HepG2 (cell line): Measurements from ENCODE around the gene PEX10. TPM values are rescaled to one million over a fixed set of nuclear protein-coding genes. Genes with fewer than 3 reads are reported as not detected.

Source experiments
- AGO2 ChIP-seq: fragments of 200-400 bp; formaldehyde crosslinking; optimal IDR thresholded peaks from 2 replicates; pipeline ENCODE3; 2017; ENCODE audit warnings: mild to moderate bottlenecking, low read depth, low read length, moderate library complexity
- HCFC1 ChIP-seq: fragments of 150-350 bp; IDR thresholded peaks from 2 replicates; pipeline ENCODE4 v1.6.1; 2014; ENCODE audit warnings: low read depth, low read length
- HNRNPLL ChIP-seq: fragments of 200-400 bp; formaldehyde crosslinking; IDR thresholded peaks from 2 replicates; pipeline ENCODE4 v1.6.1; 2017; ENCODE audit warnings: mild to moderate bottlenecking, low read depth, low read length; ENCODE audit not compliant: poor library complexity, severe bottlenecking
- HOXA3 ChIP-seq: sonication (generic); formaldehyde crosslinking; IDR thresholded peaks from 2 replicates; pipeline ENCODE4 v1.5.0; 2020; ENCODE audit warnings: missing genetic modification reagents
- IRF2 ChIP-seq: IDR thresholded peaks from 2 replicates; pipeline ENCODE4 v1.6.1; 2018; ENCODE audit warnings: missing genetic modification reagents, missing compliant biosample characterization
- MATR3 ChIP-seq: sonication (generic); formaldehyde crosslinking; IDR thresholded peaks from 2 replicates; pipeline ENCODE4 v1.4.0; 2020; ENCODE audit warnings: missing genetic modification reagents
- MXI1 ChIP-seq: IDR thresholded peaks from 3 replicates; pipeline ENCODE4 v1.6.1; 2012; ENCODE audit warnings: low read depth, low read length, inconsistent platforms, borderline replicate concordance
- MYC ChIP-seq: sonication (generic); formaldehyde crosslinking; IDR thresholded peaks from 2 replicates; pipeline ENCODE4 v1.9.0; 2021; ENCODE audit warnings: missing genetic modification reagents, borderline replicate concordance
- PHF20 ChIP-seq: sonication (generic); formaldehyde crosslinking; IDR thresholded peaks from 2 replicates; pipeline ENCODE4 v1.5.0; 2020; ENCODE audit warnings: mild to moderate bottlenecking, missing genetic modification reagents
- PITX1 ChIP-seq: sonication (generic); formaldehyde crosslinking; IDR thresholded peaks from 2 replicates; pipeline ENCODE4 v1.5.1; 2020; ENCODE audit warnings: mild to moderate bottlenecking, missing genetic modification reagents
- REL ChIP-seq: sonication (generic); formaldehyde crosslinking; conservative IDR thresholded peaks from 2 replicates; pipeline ENCODE4 v1.8.0; 2022; ENCODE audit warnings: mild to moderate bottlenecking, missing genetic modification reagents, moderate library complexity
- SAP130 ChIP-seq: IDR thresholded peaks from 2 replicates; pipeline ENCODE4 v1.6.1; 2016; ENCODE audit warnings: low read depth
- SNRNP70 ChIP-seq: fragments of 200-400 bp; formaldehyde crosslinking; IDR thresholded peaks from 2 replicates; pipeline ENCODE4 v1.6.1; 2017; ENCODE audit warnings: mild to moderate bottlenecking, low read depth, low read length, moderate library complexity
- THAP11 ChIP-seq: IDR thresholded peaks from 2 replicates; pipeline ENCODE4 v1.6.1; 2016; ENCODE audit warnings: missing biosample characterization, missing genetic modification reagents
- USF2 ChIP-seq, 2 experiments: sonication (generic) in 1 of 2; formaldehyde crosslinking in 1 of 2; IDR thresholded peaks; 2 replicates each; pipeline versions ENCODE4 v1.5.1 to v1.6.1; 2011 to 2020; ENCODE audit warnings: borderline replicate concordance in 1 of 2, low read depth in 1 of 2, low read length in 1 of 2, mild to moderate bottlenecking in 1 of 2, missing genetic modification reagents in 1 of 2, moderate library complexity in 1 of 2
- YEATS2 ChIP-seq: sonication (generic); formaldehyde crosslinking; IDR thresholded peaks from 2 replicates; pipeline ENCODE4 v1.4.0; 2020; ENCODE audit warnings: missing genetic modification reagents, borderline replicate concordance
- YY1 ChIP-seq: IDR thresholded peaks from 2 replicates; pipeline ENCODE4 v1.6.1; 2011; ENCODE audit warnings: low read length, low read depth, moderate library complexity, mild to moderate bottlenecking; ENCODE audit not compliant: insufficient read depth, insufficient replicate concordance
- ZBTB7B ChIP-seq: sonication (generic); formaldehyde crosslinking; IDR thresholded peaks from 2 replicates; pipeline ENCODE4 v1.4.0; 2020; ENCODE audit warnings: missing genetic modification reagents
- ZMYM2 ChIP-seq: sonication (generic); formaldehyde crosslinking; IDR thresholded peaks from 2 replicates; pipeline ENCODE4 v1.8.0; 2022; ENCODE audit warnings: mild to moderate bottlenecking, missing genetic modification reagents
- ZNF260 ChIP-seq: sonication (generic); formaldehyde crosslinking; IDR thresholded peaks from 2 replicates; pipeline ENCODE4 v1.4.0; 2020; ENCODE audit warnings: missing genetic modification reagents, low read depth, mild to moderate bottlenecking, borderline replicate concordance
- ZNF296 ChIP-seq: sonication (generic); formaldehyde crosslinking; conservative IDR thresholded peaks from 2 replicates; pipeline ENCODE4 v1.5.0; 2020; ENCODE audit warnings: mild to moderate bottlenecking, missing genetic modification reagents
- ZNF574 ChIP-seq: sonication (generic); formaldehyde crosslinking; IDR thresholded peaks from 2 replicates; pipeline ENCODE4 v1.4.0; 2020; ENCODE audit warnings: missing genetic modification reagents
- ZNF761 ChIP-seq: sonication (generic); formaldehyde crosslinking; conservative IDR thresholded peaks from 2 replicates; pipeline ENCODE4 v1.4.0; 2020; ENCODE audit warnings: mild to moderate bottlenecking, missing genetic modification reagents
- ZNF776 ChIP-seq: sonication (generic); formaldehyde crosslinking; IDR thresholded peaks from 2 replicates; pipeline ENCODE4 v1.4.0; 2020; ENCODE audit warnings: mild to moderate bottlenecking, missing genetic modification reagents
- polyA plus RNA-seq, 8 experiments: library from polyadenylated mRNA; depleted of rRNA in 3 of 8; stranded (reverse) in 7 of 8; unstranded in 1 of 8; fragments of >200 nt; fragmentation: Illumina TruSeq in 4 of 8; extraction: Trizol in 4 of 8; gene quantifications; 2 replicates each; pipeline versions ENCODE4 v1.2.1 to v1.2.3, GENCODE V29; 2011 to 2016; ENCODE audit warnings: low read depth in 4 of 8, missing spikeins in 1 of 8, mixed read lengths in 1 of 8; ENCODE audit not compliant: insufficient read depth in 1 of 8
- total RNA-seq, 5 experiments: library from RNA; depleted of rRNA; stranded (reverse); fragments of >200 nt; fragmentation: Illumina TruSeq; extraction: Trizol; gene quantifications; 2 replicates each; pipeline ENCODE4 v1.2.3, GENCODE V29; 2016; ENCODE audit warnings: low read depth in 1 of 5
- TF ChIP-seq, protein P1 (sequence below): sonication (generic); formaldehyde crosslinking; IDR thresholded peaks from 2 replicates; pipeline ENCODE4 v1.5.1; 2020; ENCODE audit warnings: missing genetic modification reagents, mild to moderate bottlenecking, borderline replicate concordance

The PEX10 gene
- total and polyA plus RNA-seq, 2 of the 13 experiments (the other 11 are each of a cell fraction or from before 2014, with no cell fraction given) = 16.1 to 39.6 TPM

GRCh38 chr1:2412395-2412772 is at the start of gene PEX10 (continued):
- TF ChIP-seq USF2 (IDR thresholded peaks at IDR 0.05; ENCODE audit: low read depth, low read length) = no peak
- no peak for TF ChIP-seq USF2 (CRISPR knock-in tag; IDR thresholded peaks at IDR 0.05; ENCODE audit: borderline replicate concordance)
- TF ChIP-seq SNRNP70 = no peak
- no peak for TF ChIP-seq PITX1 (CRISPR knock-in tag)
- no peak for TF ChIP-seq ZMYM2 (CRISPR knock-in tag)
- TF ChIP-seq MXI1 = peak; percentile 99
- TF ChIP-seq AGO2 = no peak
- peak; percentile 83 for TF ChIP-seq YY1
- no peak for TF ChIP-seq YEATS2 (CRISPR knock-in tag)
- peak; percentile 94 for TF ChIP-seq HOXA3 (CRISPR knock-in tag)
- no peak; the same call in 1 of the 2 replicates for TF ChIP-seq ZNF761 (CRISPR knock-in tag)
- TF ChIP-seq, protein P1, sequence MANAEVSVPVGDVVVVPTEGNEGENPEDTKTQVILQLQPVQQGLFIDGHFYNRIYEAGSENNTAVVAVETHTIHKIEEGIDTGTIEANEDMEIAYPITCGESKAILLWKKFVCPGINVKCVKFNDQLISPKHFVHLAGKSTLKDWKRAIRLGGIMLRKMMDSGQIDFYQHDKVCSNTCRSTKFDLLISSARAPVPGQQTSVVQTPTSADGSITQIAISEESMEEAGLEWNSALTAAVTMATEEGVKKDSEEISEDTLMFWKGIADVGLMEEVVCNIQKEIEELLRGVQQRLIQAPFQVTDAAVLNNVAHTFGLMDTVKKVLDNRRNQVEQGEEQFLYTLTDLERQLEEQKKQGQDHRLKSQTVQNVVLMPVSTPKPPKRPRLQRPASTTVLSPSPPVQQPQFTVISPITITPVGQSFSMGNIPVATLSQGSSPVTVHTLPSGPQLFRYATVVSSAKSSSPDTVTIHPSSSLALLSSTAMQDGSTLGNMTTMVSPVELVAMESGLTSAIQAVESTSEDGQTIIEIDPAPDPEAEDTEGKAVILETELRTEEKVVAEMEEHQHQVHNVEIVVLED (CRISPR knock-in tag) = peak; percentile 98
- TF ChIP-seq REL (CRISPR knock-in tag) = 0 out of 2 replicates have a peak, but pooled peaks have one; percentile 9
- TF ChIP-seq ZNF260 (CRISPR knock-in tag) = no peak
- TF ChIP-seq THAP11 = peak; percentile 93
- TF ChIP-seq ZNF574 (CRISPR knock-in tag) = peak; percentile 84; the same call in 1 of the 2 replicates
- TF ChIP-seq HNRNPLL = peak; percentile 49
- TF ChIP-seq PHF20 (CRISPR knock-in tag) = peak; percentile 92
- 0 out of 2 replicates have a peak, but pooled peaks have one; percentile 21 for TF ChIP-seq IRF2 (CRISPR knock-in tag)
- TF ChIP-seq HCFC1 = peak; percentile 77
- TF ChIP-seq MYC (CRISPR knock-in tag) = peak; percentile 40; the same call in 1 of the 2 replicates
- TF ChIP-seq MATR3 (CRISPR knock-in tag) = 0 out of 2 replicates have a peak, but pooled peaks have one; percentile 41
- no peak for TF ChIP-seq ZNF776
- no peak for TF ChIP-seq ZNF296 (CRISPR knock-in tag)
- TF ChIP-seq ZBTB7B (CRISPR knock-in tag) = peak; percentile 46; the same call in 1 of the 2 replicates
- TF ChIP-seq SAP130 (CRISPR knock-in tag) = peak; percentile 90
